Stimulated activated CD8-positive, alpha-beta memory T cell treated with anti-CD3 and anti-CD28 coated beads, Interleukin-7, amount 100 ng/mL, for 4 hours (primary cell): ENCODE results near the gene STX8.
"Not testable (repeated sequence)": the region's sequence is repeated elsewhere in the genome, so short reads cannot be mapped to it uniquely, and the experiment has no call there.

ENCODE experiments used
- DNase-seq, 2 donors: peaks; one replicate each; pipeline ENCODE4 v3.0.0-alpha.2; 2020; ENCODE audit warnings: low read depth in 2 of 2

The STX8 gene

GRCh38 chr17:9557161-9557755 is 18.4 kb downstream of the STX8 start:
- DNase-seq, result no peak

GRCh38 chr17:9554715-9555114 is 20.9 kb downstream of the STX8 start:
- DNase-seq, result not testable (repeated sequence)

- no peak for DNase-seq
These were observed 22.0 kb downstream of the STX8 start for GRCh38 chr17:9553596-9553995.

GRCh38 chr17:9553181-9553580 is 22.4 kb downstream of the STX8 start:
- no peak for DNase-seq

GRCh38 chr17:9549215-9549614 is 26.4 kb downstream of the STX8 start:
- no peak for DNase-seq

- no peak for DNase-seq
These were observed 31.4 kb downstream of the STX8 start for GRCh38 chr17:9544221-9544620.

- DNase-seq, result no peak
These were observed 33.9 kb downstream of the STX8 start for GRCh38 chr17:9541718-9542117.

GRCh38 chr17:9538626-9539025 is 37.0 kb downstream of the STX8 start:
- DNase-seq, result no peak

GRCh38 chr17:9537177-9537776 is 38.3 kb downstream of the STX8 start:
- DNase-seq, result no peak

GRCh38 chr17:9536061-9536460 is 39.6 kb downstream of the STX8 start:
- DNase-seq, result no peak

- no peak for DNase-seq
These were observed 42.2 kb downstream of the STX8 start for GRCh38 chr17:9533441-9533840.

GRCh38 chr17:9532715-9533114 is 42.9 kb downstream of the STX8 start:
- no peak for DNase-seq

GRCh38 chr17:9531034-9531433 is 44.6 kb downstream of the STX8 start:
- DNase-seq, result no peak

- DNase-seq, result no peak
These were observed 46.5 kb downstream of the STX8 start for GRCh38 chr17:9529033-9529700.

- DNase-seq, result no peak
These were observed 47.8 kb downstream of the STX8 start for GRCh38 chr17:9527788-9528187.

- no peak for DNase-seq
These were observed 53.5 kb downstream of the STX8 start for GRCh38 chr17:9522074-9522473.

GRCh38 chr17:9521062-9521461 is 54.6 kb downstream of the STX8 start:
- no peak for DNase-seq

GRCh38 chr17:9520649-9521048 is 55.0 kb downstream of the STX8 start:
- DNase-seq, result no peak

GRCh38 chr17:9519583-9520272 is 55.9 kb downstream of the STX8 start:
- DNase-seq, result no peak

GRCh38 chr17:9517396-9517795 is 58.2 kb downstream of the STX8 start:
- DNase-seq, result no peak

GRCh38 chr17:9513266-9513665 is 62.4 kb downstream of the STX8 start:
- DNase-seq, result no peak

- no peak for DNase-seq
These were observed 63.1 kb downstream of the STX8 start for GRCh38 chr17:9512323-9513168.
